ENCODE results near the gene C2CD4B. TPM values are rescaled to one million over a fixed set of nuclear protein-coding genes. Genes with fewer than 3 reads are reported as not detected.

C2CD4B gene, protein sequence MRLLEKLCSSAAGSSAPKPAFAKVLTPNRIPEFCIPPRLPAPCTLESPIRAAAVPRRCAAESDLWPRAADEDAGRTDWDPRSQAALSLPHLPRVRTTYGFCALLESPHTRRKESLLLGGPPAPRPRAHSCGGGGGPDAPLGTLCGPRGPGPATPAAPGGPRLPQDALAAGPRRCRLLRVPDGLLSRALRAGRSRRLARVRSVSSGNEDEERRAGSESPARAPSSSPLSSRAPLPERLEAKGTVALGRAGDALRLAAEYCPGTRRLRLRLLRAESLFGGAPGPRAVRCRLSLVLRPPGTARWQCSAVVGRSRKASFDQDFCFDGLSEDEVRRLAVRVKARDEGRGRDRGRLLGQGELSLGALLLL
- 18.5 and 38.2 TPM in 2 replicates for total RNA-seq

DNA sequence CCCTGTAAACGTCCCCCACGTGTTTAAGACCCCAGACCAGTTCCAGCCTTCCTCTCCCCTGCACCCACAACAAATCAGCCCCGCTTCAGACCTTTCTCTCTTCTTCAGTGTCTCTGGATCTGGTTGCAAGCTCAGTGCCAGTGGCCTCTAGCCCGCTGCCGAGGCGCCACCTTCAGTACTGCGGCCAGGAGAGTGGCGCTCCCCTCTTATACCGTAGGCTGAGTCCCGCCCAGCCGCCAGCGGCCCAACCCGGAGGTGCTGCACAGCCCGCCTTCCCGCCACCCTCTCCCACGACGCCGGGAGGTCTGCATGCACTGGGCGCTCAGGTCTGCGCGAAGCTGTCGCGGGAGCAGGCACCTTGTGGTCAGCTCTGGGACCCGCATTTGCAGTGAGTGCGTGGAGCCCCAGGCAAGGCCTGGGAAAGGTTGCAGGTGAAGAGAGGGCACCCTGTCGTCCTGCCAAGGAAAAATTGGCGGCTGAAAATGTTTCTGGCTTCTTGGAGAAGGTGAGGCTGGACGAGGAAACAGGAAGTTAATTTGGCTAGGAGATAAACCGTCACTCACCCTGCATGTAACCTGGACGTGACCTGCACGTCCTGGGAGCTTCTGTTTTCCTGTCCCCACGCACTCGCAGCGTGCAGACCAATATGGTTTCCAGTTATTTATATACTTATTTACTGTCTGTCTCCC is at the start of gene C2CD4B:
Gene C2CD4B, minus strand, starts transcription at position 182 of the 689 bp plus-strand sequence. CDS start 301 bp downstream, outside the sequence.

Other genes starting within 250 kb of the C2CD4B start
- 79.4 and 81.6 TPM in 2 replicates for gene VPS13C, start 104.8 kb downstream of the C2CD4B start, total RNA-seq
- gene C2CD4A, start 98.3 kb downstream of the C2CD4B start, total RNA-seq = 0.94 and 1.5 TPM in 2 replicates
- gene TLN2, start 225.3 kb upstream of the C2CD4B start, total RNA-seq = 0.81 and 2.9 TPM in 2 replicates